Gastroesophageal sphincter (tissue), 3 donors: Measurements from ENCODE around the gene TRABD2B.

Experiments
- CTCF ChIP-seq, 4 experiments: fragments of 200-600 bp in 2 of 4; fragments of 450-650 bp in 2 of 4; sonication (generic) in 1 of 4; IDR thresholded peaks; one replicate each; pipeline ENCODE4 v1.5.1; 2017 to 2019; ENCODE audit warnings: antibody characterized with exemption in 4 of 4, mild to moderate bottlenecking in 2 of 4, moderate library complexity in 2 of 4
- POLR2A ChIP-seq, 2 donors: fragments of 450-650 bp; IDR thresholded peaks; one replicate each; pipeline ENCODE4 v1.6.1; 2017; ENCODE audit warnings: antibody characterized with exemption in 2 of 2, mild to moderate bottlenecking in 2 of 2, moderate library complexity in 1 of 2

- TF ChIP-seq CTCF (IDR thresholded peaks at IDR 0.05) (no peak), POLR2A (IDR thresholded peaks at IDR 0.05) (no peak)
Measured at GRCh38 chr1:47967864-47968555, 29.2 kb downstream of the TRABD2B start.
